Osteoblast (primary cell): ENCODE data around the gene CCL18. TPM values are rescaled to one million over a fixed set of nuclear protein-coding genes. Genes with fewer than 3 reads are reported as not detected.

Experiments used
- DNase-seq: peaks from one replicate; pipeline ENCODE4 v3.0.0; 2011; ENCODE audit warnings: low spot score, mixed read lengths; ENCODE audit not compliant: insufficient read length; ENCODE audit errors: missing footprints
- H2AFZ ChIP-seq: 2 replicates; pipeline ENCODE4 v1.6.0; 2011; ENCODE audit warnings: mild to moderate bottlenecking, low read length
- H3K27ac ChIP-seq: 2 replicates; pipeline ENCODE4 v1.5.1; 2011; ENCODE audit warnings: mild to moderate bottlenecking, low read depth, low read length, moderate library complexity
- H3K27me3 ChIP-seq: 2 replicates; pipeline ENCODE4 v1.6.0; 2012; ENCODE audit warnings: mild to moderate bottlenecking, control low read depth, inconsistent platforms, low read length, moderate library complexity; ENCODE audit not compliant: insufficient read depth
- H3K36me3 ChIP-seq: 2 replicates; pipeline ENCODE4 v1.5.1; 2011; ENCODE audit warnings: mild to moderate bottlenecking, low read length, control low read depth, moderate library complexity; ENCODE audit not compliant: insufficient read depth
- H3K4me1 ChIP-seq: 2 replicates; pipeline ENCODE4 v1.5.1; 2011; ENCODE audit warnings: mild to moderate bottlenecking, low read length, control low read depth, moderate library complexity; ENCODE audit not compliant: insufficient read depth
- H3K4me2 ChIP-seq: 2 replicates; pipeline ENCODE4 v1.6.0; 2011; ENCODE audit warnings: mild to moderate bottlenecking, low read length; ENCODE audit not compliant: insufficient read depth
- H3K4me3 ChIP-seq: fragments of 200-600 bp; sonication (generic); 3 replicates; pipeline ENCODE4 v1.5.1; 2012; ENCODE audit warnings: mild to moderate bottlenecking, low read length, inconsistent platforms; ENCODE audit not compliant: insufficient read depth
- H3K79me2 ChIP-seq: 2 replicates; pipeline ENCODE4 v1.6.0; 2012; ENCODE audit warnings: mild to moderate bottlenecking, low read length, control low read depth, inconsistent platforms; ENCODE audit not compliant: insufficient read depth
- H3K9me3 ChIP-seq: 2 replicates; pipeline ENCODE4 v1.5.1; 2011; ENCODE audit warnings: low read depth, low read length, control low read depth
- H4K20me1 ChIP-seq: 2 replicates; pipeline ENCODE4 v1.6.0; 2012; ENCODE audit warnings: mild to moderate bottlenecking, low read length, control low read depth; ENCODE audit not compliant: insufficient read depth
- total RNA-seq: library from RNA; depleted of rRNA; stranded (reverse); fragments of >200 nt; gene quantifications from 2 replicates; pipeline ENCODE4 v1.2.3, GENCODE V29; 2012
- TF ChIP-seq, protein P1 (sequence below): IDR thresholded peaks from 2 replicates; pipeline ENCODE4 v1.5.1; 2011; ENCODE audit warnings: mild to moderate bottlenecking, low read depth, low read length, moderate library complexity; ENCODE audit errors: extremely low read depth

Gene CCL18
- total RNA-seq, 1 donor, result 0.36 TPM

DNA sequence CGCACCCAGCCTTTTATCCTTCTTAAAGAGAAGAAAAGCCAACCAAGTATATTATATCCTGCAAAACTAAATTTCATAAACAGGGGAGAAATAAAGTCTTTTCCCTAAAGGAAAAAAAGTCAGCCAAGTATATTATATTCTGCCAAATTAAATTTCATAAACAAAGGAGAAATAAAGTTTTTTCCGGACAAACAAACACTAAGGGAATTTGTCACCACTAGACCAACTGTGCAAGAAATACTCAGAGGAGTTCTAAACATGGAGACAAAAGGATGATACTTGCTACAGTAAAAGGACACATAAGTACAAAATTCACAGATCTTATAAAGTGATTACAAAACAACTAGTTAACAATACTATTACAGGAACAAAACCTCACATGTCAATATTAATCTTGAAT lies 14.4 kb upstream of the CCL18 start:
- Histone ChIP-seq H3K9me3 (no peaks in the 10 kb centered on the region), H3K36me3 (no peaks in the 10 kb centered on the region)

DNA sequence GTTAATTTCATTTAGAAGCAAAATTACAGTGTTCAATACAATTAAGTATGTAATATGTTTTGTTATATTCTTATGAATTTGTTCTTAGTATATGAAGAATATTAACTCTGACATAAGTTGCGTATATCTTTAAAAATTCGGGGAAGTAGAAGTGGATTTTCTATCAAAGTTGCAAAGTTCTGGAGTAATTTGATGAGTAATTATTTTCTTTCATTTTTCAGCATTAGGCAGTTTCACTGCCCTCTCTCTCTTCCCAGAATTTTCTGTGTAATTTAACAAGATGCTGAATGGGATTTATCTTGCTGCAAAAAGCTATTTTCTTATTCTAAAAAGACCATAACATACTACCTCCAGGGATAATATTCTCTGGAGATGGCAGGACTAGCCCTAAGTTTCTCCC lies 8.9 kb upstream of the CCL18 start:
- Histone ChIP-seq H3K79me2 (no peaks in the 10 kb centered on the region), H3K4me1 (no peaks in the 10 kb centered on the region), H2AFZ (no peak overlapping the region), H3K9me3 (no peaks in the 10 kb centered on the region), H3K36me3 (no peaks in the 10 kb centered on the region), H4K20me1 (no peaks in the 10 kb centered on the region), H3K4me3 (no peak overlapping the region), H3K27me3 (no peaks in the 10 kb centered on the region), H3K27ac (no peak overlapping the region), H3K4me2 (no peak overlapping the region)
- TF ChIP-seq, protein P1, sequence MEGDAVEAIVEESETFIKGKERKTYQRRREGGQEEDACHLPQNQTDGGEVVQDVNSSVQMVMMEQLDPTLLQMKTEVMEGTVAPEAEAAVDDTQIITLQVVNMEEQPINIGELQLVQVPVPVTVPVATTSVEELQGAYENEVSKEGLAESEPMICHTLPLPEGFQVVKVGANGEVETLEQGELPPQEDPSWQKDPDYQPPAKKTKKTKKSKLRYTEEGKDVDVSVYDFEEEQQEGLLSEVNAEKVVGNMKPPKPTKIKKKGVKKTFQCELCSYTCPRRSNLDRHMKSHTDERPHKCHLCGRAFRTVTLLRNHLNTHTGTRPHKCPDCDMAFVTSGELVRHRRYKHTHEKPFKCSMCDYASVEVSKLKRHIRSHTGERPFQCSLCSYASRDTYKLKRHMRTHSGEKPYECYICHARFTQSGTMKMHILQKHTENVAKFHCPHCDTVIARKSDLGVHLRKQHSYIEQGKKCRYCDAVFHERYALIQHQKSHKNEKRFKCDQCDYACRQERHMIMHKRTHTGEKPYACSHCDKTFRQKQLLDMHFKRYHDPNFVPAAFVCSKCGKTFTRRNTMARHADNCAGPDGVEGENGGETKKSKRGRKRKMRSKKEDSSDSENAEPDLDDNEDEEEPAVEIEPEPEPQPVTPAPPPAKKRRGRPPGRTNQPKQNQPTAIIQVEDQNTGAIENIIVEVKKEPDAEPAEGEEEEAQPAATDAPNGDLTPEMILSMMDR, result no peak
- DNase-seq, result no peak

More for the DNA sequence above, 14.4 kb upstream of the CCL18 start:
- Histone ChIP-seq H4K20me1 (no peaks in the 10 kb centered on the region), H3K27ac (no peak overlapping the region), H3K79me2 (no peaks in the 10 kb centered on the region), H3K4me2 (no peak overlapping the region), H3K4me3 (no peak overlapping the region), H2AFZ (no peak overlapping the region), H3K27me3 (no peaks in the 10 kb centered on the region), H3K4me1 (no peaks in the 10 kb centered on the region)
- TF ChIP-seq, protein P1, result no peak
- DNase-seq, result no peak

DNA sequence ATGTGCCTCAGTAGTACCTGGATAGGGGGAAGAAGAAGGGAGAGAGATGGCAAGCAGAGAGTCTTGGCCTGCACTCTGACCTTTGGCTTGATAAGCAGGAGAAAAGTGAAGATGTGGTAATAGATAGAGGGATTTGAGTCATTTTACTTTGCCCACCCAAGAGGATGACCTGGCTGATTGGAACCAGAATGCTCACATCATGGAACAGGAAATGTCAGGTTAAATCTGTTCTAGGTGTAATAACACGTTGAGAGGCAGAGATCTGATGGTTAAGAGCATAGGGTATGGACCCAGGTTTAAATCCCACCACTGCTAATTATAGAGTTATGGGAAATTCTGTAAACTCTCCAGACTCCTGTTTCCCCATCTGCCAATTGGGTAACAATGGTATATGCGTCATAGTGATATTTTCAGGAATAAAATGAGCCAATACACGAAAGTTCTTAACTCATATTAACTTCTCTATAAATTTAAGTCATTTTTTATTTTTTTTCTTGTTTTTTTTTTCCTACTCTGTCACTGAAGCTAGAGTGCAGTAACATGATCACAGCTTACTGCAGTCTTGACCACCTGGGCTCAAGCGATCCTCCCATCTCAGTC lies 8.1 kb upstream of the CCL18 start:
- Histone ChIP-seq H3K4me2 (no peak overlapping the region), H3K9me3 (no peaks in the 10 kb centered on the region), H3K27ac (no peak overlapping the region), H3K4me3 (no peak overlapping the region), H4K20me1 (no peaks in the 10 kb centered on the region), H3K27me3 (no peaks in the 10 kb centered on the region), H3K79me2 (no peaks in the 10 kb centered on the region), H2AFZ (no peak overlapping the region), H3K4me1 (no peaks in the 10 kb centered on the region), H3K36me3 (no peaks in the 10 kb centered on the region)
- no peak for DNase-seq
- TF ChIP-seq, protein P1, result no peak

DNA sequence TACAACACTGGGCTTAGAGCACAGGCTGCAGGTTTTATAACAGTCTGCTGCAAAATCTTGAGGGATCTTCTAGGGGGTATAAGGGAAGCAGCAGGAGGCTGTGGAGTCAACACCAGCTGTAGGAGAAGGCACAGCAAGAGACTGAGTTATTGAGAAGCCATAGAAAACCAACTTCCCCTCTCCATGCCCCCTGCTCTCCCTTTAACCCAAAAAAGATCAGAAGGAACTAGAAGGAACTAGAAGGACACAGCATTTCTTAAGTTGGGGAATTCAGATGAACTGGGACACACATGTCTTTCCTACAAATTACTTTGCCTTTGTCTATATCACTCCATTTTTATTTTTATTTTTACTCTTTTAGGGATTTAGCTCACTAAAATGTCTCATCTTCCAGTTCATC lies 6.2 kb upstream of the CCL18 start:
- H3K27ac ChIP-seq, result no peak overlapping the region
- H2AFZ ChIP-seq, result no peak overlapping the region
- no peak overlapping the region for H3K4me3 ChIP-seq
- no peak overlapping the region for H3K4me2 ChIP-seq
- no peaks in the 10 kb centered on the region for H3K27me3 ChIP-seq
- no peak for DNase-seq
- H3K9me3 ChIP-seq, result no peaks in the 10 kb centered on the region
- no peaks in the 10 kb centered on the region for H3K79me2 ChIP-seq
- TF ChIP-seq, protein P1, result no peak
- H3K4me1 ChIP-seq, result no peaks in the 10 kb centered on the region
- H3K36me3 ChIP-seq, result no peaks in the 10 kb centered on the region
- no peaks in the 10 kb centered on the region for H4K20me1 ChIP-seq
